GM20431 (cell line): ENCODE measurements around the gene ZNF319.

Source experiments
- in situ Hi-C: fragments of 300-500 bp; cut with MseI, MboI; formaldehyde crosslinking; loops from one replicate; pipeline ENCODE4 v1.15.0; 2020; ENCODE audit warnings: low sequenced_read_pairs; ENCODE audit not compliant: unreplicated experiment

Gene ZNF319

DNA sequence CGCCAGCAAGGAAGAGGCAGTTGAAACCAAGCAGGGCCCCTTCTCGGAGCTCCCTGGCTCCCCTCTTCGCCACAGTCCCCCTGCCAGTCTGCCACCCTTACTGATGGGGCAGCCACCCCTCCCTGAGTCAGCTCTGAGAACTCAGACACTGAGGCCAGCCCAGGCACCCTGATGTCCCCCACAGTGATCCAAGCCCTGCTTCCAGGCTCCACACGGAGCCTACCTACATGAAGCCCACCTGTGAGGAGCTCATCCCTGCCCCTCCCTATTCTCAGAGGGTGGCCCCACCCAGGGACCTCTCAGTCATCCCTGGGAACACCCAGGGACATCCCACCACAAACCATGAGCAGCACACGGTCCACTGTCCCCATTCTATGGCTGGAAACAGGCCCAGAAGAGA is 38.4 kb downstream of the ZNF319 start:
- in situ Hi-C loops = no loop called here

DNA sequence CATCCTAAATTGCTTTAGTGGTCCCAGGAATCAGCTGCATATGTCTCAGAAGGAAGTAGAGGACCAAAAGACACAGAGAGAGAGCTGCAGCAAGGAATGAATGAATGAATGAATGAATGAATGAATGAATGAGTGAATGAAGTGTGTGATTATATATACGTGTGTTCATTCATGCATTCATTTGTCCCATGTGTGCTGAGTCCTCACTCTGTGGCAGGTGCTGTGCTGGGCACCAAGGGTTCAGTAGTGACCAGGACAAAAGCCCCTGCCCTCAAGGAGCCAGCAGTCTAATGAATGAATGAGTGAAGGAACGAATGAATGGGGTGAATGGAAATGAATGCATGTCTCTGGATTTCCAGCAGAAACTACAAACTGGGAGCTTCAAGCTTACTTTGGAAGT is 38.9 kb downstream of the ZNF319 start:
- in situ Hi-C loops = no loop called here

DNA sequence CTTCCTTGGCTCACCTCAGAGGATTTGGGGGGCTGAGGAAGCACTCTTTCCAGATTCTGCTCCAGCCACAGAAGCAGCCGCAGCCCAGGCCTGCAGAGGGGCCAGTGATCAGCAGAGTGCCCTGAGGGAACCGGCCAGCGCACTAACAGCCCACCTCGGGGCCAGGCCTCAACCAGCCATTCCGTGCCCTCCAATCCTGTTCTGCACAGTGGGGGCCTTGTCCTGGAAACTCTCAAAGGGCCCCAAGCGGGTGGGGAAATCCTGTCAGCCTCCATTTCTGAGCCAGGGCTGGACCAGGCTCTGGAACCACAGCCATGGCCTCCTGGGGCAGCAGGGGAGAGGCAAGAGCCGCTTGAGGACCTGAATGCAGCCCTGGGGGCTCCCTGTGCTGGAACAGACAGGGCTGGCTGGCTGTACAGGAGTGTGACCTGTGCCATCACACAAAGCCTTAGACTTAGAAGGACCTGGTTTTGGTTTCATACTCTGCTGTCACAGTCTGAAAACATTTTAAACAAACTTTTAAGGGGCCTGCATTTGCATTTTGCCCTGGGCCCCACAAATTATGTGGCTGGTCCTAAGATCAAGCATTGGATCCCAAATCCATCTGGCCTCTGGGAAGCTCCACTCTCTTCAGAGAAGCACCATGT is 39.5 kb downstream of the ZNF319 start:
- in situ Hi-C loops = no loop called here

DNA sequence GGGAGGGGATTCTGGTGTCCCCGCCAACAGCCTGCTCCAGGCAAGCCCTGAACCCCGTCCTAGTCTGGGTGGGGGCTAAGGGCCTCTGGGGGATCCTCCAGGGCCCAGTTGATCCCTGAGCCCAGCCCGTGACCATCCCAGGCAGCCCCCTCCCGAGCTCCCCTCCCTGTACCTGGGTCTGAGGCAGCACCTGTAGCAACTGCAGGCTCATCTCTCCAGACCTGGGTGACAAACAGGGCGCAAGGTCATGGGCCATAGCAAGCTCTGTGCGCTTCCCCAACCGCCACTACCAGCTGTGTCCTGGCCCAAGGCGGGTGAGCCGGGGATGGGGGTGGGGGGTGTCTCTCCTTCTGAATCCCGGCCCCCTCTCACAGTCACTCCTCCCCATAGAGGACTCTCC is 40.2 kb downstream of the ZNF319 start:
- in situ Hi-C loops = no loop called here

DNA sequence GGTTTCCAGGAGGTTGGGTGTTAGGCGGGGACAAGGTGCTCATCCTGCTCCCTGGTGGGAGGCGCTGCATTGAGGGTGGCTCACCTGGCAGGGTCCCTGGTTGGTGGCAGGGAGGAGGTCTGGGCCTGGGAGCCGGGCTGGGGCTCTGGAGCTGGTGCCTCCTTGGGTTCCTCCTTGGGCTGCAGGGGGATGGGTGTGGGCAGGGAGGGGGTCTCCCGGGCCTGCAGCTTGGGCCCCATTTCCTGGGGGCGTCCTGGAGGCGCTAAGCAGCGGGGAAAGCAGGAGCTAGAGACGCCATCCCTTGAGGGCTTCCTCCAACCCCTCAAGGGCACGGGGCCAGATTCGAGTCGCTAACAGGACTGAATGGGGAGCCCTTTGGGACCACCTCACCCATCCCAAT is 40.7 kb downstream of the ZNF319 start:
- in situ Hi-C loops = no loop called here

DNA sequence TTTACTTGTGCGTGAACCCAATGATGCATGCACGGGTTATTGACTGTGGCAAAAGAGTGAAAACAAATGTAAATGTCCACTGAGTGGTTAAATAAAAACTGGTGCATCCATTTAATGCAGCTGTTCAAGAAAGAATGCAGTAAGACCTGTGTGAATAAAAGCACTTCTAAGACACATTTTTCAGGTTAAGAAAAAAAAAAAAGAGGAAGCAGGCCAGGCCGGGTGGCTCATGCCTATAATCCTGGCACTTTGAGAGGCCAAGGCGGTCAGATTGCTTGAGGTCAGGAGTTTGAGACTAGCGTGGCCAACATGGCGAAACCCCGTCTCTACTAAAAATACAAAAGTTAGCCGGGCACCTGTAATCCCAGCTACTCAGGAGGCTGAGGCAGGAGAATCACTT is 41.4 kb downstream of the ZNF319 start:
- in situ Hi-C loops = no loop called here

DNA sequence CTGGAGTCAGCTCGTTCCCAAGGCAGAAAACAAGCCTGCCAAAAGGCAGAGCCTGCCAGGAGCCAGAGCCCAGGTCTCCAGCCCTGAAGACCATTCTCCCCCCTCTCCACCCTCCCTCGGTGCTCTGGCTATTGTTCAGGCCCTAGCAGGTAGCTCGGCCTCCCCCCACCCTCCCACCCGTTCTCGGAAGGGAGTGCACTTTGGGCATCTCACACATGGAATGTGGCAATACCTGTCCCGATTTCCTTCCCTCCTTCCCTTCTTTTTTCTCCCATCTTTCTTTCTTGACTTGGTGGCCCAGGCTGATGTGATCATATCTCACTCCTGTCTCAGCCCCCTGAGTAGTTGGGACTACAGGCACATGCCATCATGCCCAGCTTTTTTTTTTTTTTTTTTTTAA is 41.9 kb downstream of the ZNF319 start:
- in situ Hi-C loops = no loop called here

DNA sequence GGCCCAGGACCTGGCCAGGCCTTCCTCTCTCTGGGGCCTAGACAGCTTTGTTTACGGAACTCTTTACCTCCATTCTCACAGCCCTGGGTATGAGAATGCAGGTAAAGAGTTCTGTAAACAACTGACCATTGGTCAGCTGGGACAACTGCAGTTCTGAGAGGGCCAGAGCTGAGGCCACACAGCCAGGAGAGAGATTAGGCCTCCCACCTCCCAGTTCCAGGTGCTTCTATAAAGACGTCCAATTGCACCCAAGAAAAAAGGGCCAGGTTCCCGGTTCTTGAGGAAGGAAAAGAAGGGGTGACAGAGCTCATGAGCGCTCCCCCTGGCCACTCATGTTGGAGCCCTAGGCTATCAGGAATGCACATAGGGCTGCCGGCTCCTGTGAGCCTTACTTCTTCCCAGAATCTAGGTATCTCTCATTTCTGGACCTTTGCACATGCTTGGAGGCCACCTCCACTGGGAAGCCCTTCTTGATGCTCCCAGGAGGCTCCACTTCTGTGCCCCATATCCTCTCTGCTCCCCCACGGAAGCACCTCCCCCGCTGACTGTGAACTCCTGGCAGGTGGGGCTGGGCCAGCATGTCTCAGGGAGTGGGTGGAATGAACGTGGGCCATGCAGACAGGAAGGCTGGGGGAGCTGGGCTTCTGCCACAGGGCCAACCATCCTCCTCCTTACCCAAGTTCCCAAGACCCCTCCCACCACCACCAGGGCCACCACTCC is 42.6 kb downstream of the ZNF319 start:
- in situ Hi-C loops = no loop called here

DNA sequence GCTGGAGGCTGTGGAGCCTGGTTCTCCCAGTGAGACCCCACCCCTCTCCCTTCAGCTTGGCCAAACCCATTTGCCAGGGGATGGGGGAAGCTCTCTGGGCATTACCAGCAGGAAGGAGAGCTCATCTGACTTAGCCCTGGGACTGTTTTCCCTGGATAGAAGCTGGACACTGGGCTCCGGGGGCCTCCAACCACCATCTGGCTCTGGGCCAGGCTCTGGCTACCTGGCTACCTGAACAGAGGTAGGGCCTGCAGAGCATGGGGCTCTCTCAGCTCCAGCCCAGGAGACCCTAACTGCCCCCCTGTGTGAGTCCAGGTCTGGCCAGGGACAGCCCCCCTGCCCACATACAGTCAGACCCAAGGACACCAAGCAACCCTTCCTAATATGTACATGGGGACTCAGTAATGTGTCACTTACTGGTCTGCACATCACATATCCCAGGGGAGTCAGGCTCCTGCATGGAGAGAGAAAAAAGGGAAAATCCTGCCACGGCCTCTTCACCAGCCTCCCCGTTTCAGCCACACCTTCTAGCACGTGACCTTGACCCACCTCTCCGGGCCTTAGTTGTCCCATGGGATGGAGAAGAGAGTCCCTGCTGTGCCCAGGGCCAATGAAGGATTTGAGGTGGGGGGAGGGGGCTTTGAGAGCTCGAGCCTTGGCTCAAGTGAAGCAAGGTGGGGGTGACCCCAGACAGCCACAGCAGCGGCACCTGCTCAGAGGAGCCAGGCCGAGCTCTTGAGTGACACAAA is 43.4 kb downstream of the ZNF319 start:
- in situ Hi-C loops = no loop called here

DNA sequence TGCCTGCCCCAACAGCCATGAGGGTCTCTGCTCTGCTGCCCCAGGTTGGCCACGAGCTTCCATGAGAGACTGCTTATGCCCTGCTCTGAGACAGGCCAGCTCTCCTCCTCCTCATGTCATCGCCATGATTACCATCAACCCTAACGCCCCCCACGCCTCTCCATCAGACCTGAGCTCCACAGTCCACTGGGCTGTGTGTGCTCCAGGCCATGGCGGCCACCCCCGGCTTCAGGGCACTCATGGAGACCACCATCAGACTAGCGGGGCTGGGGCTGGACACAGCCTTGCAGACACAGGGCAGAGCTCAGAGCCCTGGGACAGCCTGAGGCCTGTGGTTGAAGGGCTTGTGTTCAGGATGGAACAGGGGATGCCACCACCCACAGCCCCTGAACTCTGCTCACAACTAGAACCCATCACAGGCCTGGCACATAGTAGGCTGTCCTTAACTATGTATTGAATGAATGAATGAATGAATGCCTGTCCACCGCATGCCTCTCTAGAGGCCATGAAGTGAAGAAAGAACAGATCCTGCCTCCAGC is 44.1 kb downstream of the ZNF319 start:
- in situ Hi-C loops = no loop called here

DNA sequence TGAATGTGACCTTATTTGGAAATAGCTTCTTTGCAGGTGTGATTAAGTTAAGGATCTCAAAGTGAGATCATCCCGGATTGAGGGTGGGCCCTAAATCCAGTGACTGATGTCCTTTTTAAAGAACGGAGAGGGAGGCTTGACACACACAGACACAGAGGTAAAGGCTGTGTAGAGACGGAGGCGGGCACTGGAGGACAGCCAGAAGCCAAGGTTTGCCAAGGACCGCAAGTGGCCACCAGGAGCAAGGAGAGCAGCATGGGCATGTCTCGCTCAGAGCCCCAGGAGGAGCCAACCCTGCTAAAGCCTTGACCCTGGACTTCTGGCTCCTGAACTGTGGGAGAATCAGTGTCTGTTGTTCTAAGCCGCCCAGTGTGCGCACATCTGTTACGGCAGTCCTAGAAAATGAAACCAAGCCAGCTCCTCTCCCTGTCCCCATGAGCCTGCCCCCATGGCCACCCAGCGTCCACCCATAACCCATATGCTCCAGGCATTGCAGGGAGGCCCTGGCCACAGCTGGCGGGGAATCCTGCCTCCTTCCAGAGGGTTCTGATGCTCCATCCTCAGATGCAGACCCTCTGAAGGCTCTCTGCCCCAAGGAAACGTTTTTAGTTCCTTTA is 44.8 kb downstream of the ZNF319 start:
- in situ Hi-C loops = no loop called here

DNA sequence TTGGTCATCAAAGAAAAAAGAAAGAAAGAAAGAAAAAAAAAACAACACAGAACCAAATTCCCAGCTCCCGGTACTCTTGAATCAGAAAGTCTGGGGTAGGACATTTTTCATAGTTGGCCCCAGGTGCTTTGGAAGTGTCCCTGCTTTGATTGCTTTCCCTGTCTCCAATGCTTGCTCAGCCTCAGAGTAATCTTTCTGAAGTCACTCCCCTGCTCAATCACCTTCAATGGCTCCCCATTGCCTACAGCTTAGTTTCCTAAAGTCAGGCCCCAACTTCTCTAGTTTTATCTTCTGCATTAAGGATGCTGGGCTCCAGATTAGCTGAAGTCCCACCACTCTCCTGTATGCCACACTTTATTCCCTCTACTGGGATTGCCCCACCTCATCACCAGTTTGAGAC is 46.6 kb downstream of the ZNF319 start:
- in situ Hi-C loops = no loop called here

DNA sequence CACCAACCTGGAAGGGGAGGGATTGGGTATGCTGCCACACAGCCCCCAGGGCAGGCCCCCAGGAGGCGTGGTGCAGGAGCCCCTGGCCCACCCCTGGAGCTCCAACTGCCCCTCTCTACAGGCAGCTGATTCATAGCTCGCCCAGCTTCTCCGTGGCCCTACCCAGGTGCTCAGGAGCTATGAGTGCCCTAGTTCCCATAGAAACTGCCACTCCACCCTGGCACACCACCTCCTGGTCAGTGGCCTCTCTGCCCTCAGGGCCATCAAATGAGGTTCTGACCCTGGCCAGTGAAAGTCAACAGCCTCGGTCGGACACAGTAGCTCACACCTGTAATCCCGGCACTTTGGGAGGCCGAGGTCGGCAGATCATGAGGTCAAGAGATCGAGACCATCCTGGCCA is 47.6 kb downstream of the ZNF319 start:
- in situ Hi-C loops = no loop called here

DNA sequence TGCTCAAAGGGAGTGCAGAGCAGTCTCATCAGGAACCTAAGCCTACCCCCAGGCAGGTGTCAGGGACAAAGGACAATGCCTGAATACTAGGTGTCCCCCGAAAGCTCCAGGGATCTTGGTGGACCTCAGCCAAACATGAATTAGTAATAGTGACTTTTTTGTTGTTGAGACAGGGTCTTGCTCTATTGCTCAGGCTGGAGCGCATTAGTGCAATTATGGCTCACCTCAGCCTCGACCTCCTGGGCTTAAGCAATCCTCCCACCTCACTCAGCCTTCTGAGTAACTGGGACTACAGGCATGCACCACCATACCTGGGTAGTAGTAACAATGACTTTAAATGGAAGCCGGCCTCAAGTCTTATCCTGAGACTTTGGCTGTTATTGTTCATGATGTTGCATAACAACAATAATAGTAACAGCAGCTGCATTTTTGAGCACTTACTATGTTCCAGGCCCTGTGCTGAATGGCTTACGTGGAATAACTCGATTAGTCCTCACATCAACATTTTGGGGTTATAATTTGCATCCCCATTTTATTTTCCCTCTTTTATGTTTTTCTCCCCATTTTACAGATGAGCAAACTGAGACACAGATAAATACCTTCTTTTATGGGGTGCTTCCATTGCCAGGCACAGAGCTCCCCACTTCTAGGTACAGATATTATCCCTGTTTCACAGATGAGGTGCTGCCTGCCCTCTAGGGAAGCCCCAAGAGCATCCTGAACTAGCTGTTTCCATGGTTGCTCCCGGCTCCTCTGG is 49.1 kb downstream of the ZNF319 start:
- in situ Hi-C loops = no loop called here

DNA sequence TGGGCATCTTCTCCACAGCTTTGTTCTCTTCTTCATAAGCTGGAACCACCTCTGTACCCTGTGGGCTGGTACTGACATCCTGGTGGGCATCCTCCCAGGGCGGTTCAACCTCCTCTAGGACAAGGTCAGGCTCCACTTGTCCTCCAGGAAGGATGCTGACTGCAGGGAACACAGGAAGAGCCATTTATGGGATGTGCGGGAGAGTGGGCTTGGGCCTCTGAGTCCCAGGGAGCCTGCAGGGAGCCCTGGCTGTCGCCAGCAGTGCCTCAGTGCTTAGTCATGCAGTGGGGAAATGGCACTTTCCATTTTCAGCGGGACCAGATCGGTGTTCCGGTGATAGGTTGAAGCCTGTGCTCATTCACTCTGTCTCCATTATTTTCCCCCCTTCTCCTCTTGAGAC is 50.1 kb downstream of the ZNF319 start:
- in situ Hi-C loops = no loop called here

DNA sequence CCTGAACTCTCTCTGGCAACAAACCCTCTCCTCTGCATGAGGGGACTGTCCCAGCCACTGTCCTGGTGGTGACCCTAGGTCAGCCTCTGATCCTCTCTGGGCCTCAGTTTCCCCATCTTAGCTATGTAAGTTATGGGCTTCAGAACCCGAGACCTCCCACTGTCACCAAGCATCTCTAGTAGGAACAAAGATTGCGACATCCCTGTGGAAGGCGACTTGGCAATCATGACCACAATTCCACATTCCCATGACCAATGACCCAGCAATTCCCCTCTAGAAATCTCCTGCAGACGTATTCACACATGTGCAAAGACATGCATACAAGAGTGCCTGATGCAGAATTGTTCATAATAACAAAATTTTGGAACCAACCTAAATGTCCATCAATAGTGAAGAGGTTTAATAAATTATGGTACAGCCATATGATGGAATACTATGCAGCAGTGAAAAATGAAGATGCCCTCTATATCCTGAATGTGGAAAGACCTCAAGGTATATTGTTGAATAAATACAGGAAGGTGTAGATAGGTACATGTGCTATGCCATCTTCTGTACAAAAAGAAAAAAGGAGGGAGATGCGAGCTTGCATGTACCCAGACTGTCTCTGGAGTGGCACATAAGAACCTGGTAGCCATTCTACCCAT is 50.8 kb downstream of the ZNF319 start:
- in situ Hi-C loops = no loop called here

DNA sequence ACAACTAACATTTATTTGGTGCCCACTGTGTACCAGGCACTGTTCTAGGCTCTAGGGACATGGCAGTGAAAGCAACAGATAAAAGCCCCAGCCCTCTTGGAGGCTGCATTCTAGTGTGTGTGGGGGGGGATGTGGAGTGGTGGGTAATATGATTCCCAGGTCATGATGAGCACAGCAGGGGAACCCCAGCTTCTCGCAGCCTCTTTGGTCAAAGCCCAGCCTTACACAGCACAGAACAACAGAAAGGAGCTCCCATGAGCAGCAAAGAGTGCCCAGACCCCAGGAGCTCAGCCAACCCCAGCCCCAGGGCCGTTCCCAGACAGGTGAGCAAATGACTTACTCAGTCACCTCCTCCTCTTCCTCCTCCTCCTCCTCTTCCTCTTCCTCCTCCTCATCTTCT is 51.5 kb downstream of the ZNF319 start:
- in situ Hi-C loops = no loop called here

DNA sequence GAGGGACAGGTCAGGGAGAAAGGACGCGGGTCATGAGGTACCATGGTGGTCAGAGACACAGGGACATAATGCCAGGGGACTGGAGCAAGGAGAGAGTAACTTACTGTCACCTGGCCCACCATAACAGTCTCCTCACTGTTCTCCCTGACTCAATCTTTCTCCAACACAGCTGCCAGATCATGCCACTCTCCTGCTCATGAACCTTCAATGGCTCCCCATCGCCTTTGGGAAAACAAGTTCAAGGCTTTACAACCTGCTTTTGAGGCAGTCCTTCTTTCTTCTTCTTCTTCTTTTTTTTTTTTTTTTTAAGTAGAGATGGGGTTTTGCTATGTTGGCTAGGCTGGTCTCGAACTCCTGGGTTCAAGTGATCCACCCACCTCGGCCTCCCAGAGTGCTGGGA is 52.4 kb downstream of the ZNF319 start:
- in situ Hi-C loops = no loop called here

DNA sequence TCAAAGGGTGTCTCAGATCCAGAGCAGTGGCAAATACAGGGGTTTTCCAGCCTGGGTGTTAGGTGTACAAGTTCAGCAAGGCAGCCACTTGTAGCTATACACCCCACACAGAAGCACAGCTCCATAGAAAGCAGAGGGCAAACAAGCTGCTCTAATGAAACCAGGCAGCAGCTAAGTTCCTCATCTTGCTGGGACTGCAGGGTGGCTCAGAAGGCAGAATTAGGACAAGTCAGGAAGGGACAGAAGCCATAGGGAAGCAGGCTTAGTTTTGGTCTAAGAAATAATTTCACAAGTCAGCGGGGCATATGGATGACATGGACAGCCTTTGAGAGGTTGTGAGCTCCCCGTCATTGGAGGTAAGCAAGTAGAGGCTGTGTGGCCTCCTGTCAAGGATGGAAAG is 53.2 kb downstream of the ZNF319 start:
- in situ Hi-C loops = no loop called here
